ENCODE measurements around the gene PEA15.
A peak's percentile ranks its signal among the peaks of the same experiment; 100 is the strongest.

Gene PEA15

DNA sequence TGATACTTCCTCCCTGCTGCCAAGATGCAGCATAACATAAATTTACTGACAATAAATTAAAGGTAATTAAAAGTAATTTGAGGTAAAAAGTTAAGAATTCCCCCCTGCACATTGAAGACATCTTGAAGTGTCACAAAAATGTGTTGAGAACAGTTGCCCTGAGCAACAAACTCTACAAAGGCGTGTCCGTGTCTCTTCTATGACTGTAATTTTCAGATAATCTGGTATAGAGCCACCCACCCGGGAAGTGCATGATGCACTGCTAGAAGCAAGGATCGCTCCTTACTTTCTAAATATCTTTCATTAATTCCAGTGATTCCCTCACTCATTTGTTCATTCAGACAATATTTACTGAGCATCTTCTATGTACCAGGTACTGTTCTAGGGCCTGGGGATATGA, 25.8 kb upstream of the PEA15 start:
- DNase-seq (ENCODE audit: low read depth in 2 of 2) = no peak

DNA sequence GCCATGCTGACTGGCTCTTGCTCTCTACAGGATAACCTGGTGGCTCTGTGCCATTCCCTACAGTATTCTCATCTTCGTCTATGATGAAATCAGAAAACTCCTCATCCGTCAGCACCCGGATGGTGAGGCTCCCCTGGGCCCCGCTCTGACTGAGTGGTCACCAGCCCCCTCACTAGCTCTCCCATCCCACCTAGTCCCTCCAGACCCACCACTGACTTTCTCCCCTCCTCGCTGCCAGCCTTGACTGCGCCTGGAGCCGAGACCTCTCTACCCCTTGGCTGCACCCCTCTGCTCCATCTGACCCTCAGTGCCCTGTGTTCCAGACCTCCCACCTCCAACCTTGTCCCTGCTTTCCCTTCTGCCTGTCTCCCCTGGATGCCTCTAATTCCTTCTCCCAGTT, 18.9 kb upstream of the PEA15 start:
- DNase-seq (ENCODE audit: low read depth in 2 of 2) = no peak

DNA sequence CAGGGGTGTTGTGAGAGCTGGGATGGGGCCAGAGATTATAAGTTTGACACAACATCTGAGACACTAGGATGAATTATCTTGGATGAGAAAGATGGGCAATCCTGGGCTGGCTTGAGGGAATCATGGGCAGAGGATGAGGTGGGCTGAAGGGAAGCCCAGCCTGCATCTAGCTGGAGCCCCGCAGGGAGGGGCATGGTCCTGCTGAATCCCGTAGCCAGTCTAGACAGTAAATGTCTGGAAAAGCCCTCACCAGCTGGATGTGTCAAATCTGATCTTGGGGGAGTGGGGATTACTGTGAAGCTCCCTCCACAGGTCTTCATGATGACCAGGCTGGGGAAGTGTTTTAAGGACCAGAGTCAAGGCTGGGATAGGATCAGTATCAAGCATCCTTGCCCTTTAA, 18.5 kb upstream of the PEA15 start:
- DNase-seq (ENCODE audit: low read depth in 2 of 2) = no peak

DNA sequence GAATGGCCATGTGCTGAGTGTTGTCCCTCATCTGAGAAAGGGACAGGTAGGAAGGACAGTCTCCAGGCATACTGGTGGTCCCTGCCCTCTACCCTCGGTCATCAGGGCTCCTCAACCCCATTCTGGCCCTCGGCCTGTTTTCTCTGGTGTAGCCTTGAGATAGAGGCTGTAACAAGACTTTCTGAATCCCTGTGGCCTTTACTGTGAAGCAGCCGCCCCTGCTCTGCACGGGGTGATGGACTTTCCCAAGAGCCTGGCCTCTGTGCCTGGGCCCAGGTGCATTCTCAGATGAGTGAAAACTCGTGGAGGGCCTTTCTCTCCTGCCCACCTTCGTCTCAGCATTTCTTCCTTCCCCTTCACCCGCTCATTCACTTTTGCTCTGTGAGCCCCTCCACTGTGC, 17.8 kb upstream of the PEA15 start:
- DNase-seq (ENCODE audit: low read depth in 2 of 2) = no peak

DNA sequence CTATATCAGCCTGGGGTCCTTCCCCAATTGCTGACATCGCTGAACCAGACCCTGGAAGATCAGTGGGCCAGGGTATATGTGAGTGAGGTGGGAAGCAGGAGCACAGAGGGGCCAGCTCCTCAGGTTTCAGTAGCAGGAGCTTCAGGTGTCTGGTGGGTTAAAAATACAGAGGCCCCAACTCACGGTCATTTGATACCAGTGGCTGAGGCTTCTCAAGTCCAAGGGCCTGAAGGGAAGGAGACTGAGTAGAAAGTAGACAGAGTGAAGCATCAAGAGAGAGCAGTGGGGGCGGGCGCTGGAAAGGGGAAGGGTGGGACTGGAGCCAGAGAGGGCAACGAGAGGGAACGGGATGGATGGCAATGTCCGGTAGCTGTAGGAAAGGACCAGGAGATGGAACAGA, 16.8 kb upstream of the PEA15 start:
- no peak for DNase-seq (ENCODE audit: low read depth in 2 of 2)

DNA sequence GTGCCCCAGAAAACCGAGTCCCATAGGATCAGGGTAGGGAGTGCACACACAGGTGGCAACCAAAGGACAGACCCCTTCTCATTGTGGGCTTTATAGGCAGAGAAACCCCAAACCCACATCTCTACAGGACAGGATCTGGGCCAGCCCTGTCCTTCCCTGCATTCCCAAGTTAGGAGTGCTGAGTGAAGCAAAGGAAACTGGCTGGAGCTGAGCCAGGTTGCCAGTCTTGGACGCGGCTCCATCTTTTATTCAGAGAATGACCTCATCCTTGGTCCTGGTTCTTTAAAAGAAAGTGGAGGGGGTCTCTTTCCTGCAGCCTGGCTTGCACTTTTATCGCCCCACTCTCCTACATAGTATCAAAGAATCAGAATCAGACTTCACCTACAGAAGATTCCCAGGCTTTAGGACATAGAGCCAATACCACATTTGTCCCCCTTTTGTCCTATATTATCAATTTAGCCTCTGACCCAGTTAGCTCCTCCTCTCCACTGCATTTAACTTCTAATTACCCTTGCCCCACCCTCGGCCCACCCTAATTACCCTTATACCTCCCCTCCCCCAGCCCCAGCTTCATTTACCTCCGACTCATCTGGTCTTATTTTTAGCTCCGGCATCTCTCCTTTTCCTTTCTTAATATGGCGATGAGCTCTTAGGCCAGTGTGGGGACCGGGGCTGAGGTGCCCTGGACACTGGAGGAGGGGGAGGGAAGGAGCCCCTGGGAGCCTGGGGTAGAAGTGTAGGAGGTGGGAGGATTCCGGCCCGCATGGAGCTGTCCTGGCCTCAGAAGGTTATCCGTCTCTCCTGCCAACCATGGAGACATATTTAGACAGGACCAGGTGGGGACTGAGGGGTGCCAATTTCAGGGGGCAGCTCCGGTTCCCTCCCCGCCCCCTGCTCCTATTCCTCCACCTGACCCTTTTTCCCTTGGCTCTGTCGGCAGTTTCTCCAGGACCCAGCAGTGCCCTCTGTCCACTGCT, 15.2 kb upstream of the PEA15 start, which contains the start of gene CASQ1:
TSS of gene CASQ1 (plus strand) at position 927 of the 977 bp plus-strand sequence. CDS start 177 bp downstream, outside the sequence.
- no peak for DNase-seq (ENCODE audit: low read depth in 2 of 2)

DNA sequence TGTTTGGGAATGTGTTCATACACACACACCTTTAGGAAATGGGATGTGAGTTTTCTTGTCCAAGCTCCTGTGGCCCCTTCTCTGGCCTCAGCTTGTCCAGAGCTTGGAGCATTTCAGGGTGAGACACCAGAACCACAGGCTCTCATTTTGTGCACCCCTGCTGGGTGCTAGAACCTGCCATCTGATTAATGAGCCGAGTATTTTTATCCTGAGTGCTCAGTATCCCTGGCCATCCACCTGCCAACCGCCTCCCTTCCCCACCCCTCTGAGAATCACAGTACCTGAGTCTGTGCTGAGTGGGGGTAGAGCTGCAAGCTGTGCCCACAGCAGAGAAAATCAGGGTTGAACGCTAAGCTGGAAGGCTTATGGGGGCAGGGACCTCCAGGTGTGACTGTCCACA, 13.4 kb upstream of the PEA15 start:
- DNase-seq (ENCODE audit: low read depth in 2 of 2) = no peak

DNA sequence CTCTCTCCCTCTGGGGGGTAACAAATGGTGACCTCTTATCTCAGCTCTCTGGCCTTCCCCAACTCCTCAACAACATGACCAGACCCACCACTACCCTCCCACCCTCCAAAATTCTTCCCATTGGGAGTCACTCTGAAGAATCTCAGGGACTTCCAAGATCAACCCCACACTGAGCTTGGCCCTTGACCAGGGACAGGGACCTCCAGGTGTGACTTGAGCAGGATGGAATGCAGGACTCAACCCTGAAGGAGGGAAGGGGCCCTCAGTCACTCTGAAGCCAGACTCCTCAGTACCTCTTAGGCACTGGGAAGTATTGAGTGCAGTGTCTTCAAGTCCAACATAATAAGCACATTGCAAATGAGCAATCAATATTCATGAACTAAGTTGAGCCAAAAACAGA, 12.9 kb upstream of the PEA15 start:
- no peak for DNase-seq (ENCODE audit: low read depth in 2 of 2)

DNA sequence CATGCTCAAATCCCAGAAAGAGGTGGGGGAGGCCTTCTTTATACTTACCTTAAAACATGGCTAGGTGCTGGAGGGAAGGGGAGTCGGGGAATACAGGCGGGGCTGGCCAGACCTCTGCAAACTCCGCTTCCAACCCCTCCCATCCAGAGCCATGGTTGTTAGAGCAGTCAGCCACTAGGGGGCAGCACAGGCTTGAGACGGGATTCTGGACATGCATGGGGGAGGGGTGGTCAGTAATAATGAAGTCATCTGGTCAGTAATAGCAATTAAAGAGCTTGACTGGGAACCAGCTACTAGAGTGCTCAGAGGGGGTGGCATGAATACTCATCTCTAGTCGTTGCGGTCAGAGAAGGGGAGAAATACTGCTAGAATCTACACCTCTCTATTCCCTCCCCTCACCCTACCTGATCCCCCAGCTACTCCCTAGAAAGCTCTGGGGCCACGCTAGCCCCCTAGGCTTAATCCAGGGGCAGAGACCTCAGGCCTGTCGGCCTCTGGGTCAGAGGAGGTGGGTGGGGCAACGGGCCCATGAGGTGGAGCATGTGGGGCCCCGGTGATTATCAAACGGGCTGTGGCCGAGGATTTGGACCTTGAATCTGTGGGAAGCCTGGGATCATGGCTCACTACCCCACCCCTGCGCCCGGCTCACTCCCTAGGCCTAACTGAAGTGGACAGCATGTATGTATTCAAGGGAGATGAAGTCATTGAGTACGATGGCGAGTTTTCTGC, 11.9 kb upstream of the PEA15 start:
- peak; percentile 61 to 63 for DNase-seq (ENCODE audit: low read depth in 2 of 2)

DNA sequence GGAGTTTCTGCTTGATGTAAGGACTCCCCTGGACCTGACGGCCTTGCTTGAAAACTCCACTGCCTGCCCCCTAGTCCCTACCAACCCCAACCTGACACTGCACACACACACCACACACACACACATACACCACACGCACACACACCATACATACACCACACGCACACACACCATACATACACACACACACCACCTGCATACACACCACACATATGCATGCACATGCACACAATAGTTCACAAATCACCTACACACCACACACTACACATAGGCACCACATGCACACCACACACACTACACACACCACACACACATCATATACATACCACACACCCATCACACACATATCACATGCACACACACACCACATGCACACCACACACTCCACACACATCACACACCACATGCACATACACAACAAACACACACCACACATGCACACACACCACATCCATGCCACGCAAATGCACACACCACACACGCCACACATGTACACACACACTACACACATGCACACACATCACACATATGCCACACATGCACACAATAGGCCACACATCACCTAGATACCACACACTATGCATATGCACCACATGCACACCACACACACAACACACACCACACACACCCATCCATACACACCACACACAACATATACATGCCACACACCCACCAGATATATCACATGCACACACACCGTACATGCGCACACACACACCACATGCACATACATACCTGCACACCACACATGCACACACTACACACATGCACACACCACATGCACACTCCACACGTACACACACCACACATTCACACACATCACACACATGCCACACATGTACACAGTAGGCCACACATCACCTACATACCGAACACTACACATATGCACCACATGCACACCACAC, 11.1 kb upstream of the PEA15 start:
- DNase-seq (ENCODE audit: low read depth in 2 of 2) = no peak

DNA sequence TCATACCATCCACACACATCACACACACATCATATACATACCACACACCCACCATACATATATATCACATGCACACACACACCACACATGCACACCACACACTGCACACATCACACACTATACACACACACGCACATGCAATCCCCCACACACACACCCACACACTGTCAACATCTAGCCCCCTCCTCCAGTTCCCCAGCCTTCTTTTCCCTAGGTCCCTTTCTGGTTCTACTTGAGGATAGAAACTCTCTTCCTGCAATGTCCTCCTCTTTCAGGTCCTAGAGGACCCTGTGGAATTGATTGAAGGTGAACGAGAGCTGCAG, 10.5 kb upstream of the PEA15 start:
- DNase-seq (ENCODE audit: low read depth in 2 of 2) = no peak

DNA sequence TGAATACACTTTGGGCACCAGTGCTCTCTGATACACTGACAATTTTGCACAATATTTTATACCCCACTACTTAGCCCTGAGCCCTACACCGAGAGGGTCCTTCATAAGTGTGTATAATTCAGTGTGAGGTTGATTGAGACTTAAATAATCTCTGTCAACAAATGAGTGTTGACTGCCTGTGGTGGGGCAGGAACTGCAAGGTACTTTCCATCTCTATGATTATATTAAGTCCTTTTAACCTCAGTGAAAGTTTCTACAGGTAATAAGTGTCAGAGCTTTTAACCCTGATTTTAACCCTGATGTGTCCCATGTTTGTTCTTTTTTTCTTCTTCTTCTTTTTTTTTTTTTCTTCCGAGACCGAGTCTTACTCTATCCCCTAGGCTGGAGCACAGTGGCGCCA, 9.0 kb upstream of the PEA15 start:
- DNase-seq (ENCODE audit: low read depth in 2 of 2) = no peak

DNA sequence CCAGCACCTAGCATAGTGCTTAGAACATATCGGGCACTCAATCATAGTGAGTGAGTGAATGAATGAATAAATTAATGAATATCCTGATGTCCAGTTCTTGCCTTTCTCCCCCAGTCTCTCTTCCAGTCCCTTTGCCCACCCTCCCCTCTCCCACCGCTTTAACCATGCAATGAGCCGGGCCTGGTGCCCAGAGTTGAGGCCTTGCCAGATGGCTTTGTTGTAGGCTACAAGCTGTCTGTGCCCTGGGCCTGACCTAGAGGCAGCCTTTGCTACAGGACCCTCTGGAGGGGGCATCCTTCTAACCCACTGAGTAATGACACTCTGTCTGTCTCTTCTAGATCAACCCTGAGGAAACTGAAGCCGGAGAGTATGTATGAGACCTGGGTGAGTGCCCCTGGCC, 8.0 kb upstream of the PEA15 start:
- DNase-seq (ENCODE audit: low read depth in 2 of 2) = no peak

DNA sequence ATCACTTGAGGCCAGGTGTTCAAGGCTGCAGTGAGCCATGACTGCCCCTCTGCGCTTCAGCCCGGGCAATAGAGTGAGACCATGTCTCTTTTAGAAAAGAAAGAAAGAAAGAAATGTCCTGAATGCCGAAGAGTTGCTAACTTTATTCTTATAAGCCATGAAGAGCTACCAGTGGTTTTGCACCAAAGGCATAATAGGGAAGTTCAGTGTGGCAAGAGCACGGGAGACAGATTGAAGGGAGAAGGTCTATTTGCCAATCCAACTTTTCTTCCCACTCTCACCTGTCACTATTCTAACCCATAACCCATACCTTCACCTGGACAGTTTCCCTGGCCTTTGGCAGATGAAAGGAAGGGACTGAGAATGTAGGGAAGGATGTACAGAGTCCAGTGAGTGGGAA, 4.4 kb upstream of the PEA15 start:
- DNase-seq (ENCODE audit: low read depth in 2 of 2) = no peak

DNA sequence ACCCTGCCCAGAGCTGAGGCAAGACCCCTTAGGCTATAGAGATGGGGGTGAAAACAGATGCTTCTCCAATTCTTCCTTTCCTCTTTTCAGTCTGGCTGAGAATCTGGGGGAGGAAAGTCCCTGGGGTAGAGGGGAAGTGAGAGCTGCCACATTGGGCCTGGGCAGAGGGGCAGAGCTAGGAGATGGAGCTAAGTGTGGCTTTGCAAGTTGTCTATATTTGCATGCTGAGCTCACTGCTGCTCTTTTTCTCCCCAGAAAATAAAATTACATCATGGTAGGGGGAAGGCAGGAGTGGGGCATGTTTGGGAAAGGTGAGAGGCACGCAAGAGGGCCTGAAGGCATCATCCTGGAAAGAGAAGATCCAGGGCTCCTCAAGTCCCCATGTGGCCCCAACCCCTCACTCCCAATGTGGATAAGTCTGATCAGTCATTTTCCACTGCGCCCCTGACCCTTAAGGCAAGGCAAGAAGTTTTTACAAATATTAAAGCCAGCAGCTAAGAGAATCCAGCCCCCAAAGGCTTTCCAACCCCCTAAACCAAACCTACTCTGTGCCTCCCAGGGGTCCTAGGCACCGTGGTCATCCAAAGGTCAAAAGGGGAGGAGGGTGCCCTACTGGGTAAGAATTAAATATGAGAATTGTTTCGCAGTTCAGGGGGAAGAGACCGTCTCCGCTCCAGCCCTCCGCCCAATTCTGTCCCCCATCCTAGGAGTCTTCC, 500 bp upstream of the PEA15 start:
- no peak for DNase-seq (ENCODE audit: low read depth in 2 of 2)

DNA sequence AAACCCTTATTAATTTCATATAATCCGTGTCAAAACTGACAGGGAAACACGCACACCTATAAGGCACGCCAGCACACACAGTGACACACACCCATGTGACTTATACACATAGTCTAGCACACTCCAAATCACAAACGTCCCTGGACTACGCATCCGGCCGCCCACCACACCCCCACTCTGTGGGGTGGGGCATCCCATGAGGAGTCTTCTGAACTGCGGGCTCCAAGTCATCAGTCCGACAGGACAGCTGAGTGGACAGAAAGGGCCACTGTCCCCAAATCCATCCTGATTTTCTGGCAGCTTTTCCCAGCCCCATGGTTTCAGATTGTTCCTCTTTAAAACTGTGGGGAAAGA, 829 bp downstream of the PEA15 start:
- no peak for DNase-seq (ENCODE audit: low read depth in 2 of 2)

DNA sequence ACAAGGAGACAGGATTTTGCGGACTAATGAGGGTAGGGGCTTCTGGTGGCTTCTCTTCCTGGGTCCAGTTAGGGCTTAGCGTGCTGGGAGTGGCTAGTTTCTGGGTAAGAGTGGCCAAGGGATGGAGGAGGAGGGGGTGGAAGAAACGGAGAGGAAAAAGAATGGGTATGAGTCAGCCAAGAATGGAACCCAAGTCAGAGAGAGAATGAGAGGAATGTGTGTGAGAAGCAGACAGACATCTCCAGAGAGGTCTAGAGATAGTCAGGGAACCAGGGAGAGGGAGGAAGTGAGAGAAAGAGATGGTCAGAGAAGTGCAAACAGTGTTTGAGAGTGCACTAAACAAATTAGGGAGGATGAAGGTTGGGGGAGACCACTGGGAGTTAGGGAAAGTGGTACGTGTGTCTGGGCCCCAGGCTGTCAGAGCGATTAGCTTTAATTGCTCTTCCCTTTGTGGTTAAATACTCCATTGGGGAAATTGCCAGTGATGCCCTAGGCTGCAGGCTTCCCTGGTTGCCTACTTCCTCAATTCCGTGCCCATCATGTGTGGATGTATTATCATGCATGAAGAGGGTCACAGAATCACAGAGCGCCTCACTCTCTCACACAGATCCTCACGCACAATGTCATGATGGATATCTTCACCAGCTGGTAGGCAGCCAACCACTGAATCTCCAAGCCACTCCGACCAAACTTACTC, 1.4 kb downstream of the PEA15 start:
- DNase-seq (ENCODE audit: low read depth in 2 of 2) = peak; percentile 75 to 78

DNA sequence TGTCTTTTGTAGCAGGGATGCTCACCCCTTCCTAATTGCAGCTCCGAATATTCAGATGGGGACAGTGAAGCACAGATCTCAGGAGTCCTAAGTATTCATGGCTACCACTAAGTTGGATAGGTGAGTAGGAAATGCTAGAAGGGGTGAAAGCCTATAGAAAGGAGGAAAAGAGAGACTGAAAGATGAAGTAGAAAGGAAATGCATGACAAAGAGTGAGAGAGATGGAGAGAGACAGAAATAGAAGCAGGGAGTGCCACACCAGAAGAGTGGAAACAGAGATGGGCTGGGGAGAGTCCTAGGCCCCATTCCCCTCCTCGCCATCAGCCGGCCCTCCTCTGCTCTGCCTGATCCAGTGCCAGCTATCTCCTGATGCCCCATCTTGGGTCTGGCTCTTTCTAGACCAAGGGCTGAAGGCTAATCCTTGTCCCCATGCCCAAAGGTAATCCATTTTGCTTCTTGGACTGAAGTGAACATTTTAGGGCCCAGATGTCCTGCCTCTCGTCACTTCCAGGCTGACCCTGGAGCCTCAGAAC, 2.0 kb downstream of the PEA15 start:
- no peak for DNase-seq (ENCODE audit: low read depth in 2 of 2)

DNA sequence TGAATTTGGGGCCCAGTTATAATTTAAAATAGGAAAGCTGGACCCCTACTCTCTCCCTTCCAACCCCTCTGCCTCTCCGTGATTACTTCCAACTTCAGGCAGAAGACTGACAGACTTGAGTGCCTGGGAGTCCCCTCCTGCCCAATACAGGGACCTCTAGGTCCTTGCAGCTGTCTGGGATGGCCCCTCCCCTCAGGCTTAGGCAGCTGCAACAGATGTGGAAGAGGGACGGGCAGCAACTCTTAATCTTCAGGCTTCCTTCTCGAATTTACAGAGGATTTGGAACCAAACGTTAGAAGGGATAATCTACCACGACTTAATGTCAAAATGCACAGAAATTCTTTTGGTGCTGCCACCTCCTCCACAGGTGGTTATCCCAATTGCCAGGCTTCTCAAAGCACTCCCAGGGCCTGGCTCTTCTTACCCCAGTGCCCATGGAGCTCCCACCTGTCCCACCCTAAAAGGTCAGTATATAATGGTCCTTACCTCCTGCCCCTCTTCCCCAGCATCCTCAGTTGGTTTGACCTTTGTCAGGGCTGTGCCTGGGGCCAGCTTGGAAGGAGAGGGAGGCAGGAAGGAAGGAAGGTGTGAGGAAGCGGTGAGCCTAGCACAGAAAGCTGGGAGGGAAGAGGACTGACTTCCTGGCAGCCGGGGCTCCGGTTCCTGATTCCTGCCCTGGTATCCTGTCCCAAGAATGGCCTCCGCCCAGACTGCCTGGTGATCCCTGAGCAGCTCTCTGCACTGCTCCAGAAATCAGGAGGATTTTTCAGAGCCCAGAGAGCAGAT, 2.8 kb downstream of the PEA15 start:
- DNase-seq (ENCODE audit: low read depth in 2 of 2) = no peak

All from fibroblast of skin of left quadriceps (primary cell).